Stomach (tissue), 9 donors: ENCODE measurements around the gene BCORL1. TPM values are rescaled to one million over a fixed set of nuclear protein-coding genes. Genes with fewer than 3 reads are reported as not detected.
A peak's percentile ranks its signal among the peaks of the same experiment; 100 is the strongest.

Experiments
- DNase-seq, 2 donors: peaks; one replicate each; pipeline versions ENCODE4 v3.0.0 to v3.0.0-alpha.2; 2013 to 2019
- H3K27ac ChIP-seq, 5 donors: fragments of 200-600 bp in 4 of 5; sonication (generic) in 4 of 5; one replicate each; pipeline ENCODE4 v1.5.1; 2013 to 2019; ENCODE audit warnings: mild to moderate bottlenecking in 1 of 5, moderate library complexity in 1 of 5
- H3K27me3 ChIP-seq, 3 donors: fragments of 200-600 bp; sonication (generic); one replicate each; pipeline ENCODE4 v1.5.1; 2017 to 2019; ENCODE audit warnings: mixed run types in 1 of 3
- H3K36me3 ChIP-seq, 4 donors: fragments of 200-600 bp; sonication (generic); 1 replicate in 3 of 4; 2 replicates in 1 of 4; pipeline ENCODE4 v1.5.1; 2016 to 2019
- H3K4me1 ChIP-seq, 4 donors: fragments of 200-600 bp; sonication (generic); one replicate each; pipeline ENCODE4 v1.5.1; 2016 to 2019
- H3K4me3 ChIP-seq, 4 donors: fragments of 200-600 bp; sonication (generic) in 3 of 4; one replicate each; pipeline ENCODE4 v1.5.1; 2016 to 2019; ENCODE audit warnings: mild to moderate bottlenecking in 1 of 4
- H3K9me3 ChIP-seq, 4 donors: fragments of 200-600 bp; sonication (generic); one replicate each; pipeline ENCODE4 v1.5.1; 2016 to 2019
- EP300 ChIP-seq: sonication (generic); formaldehyde crosslinking; IDR thresholded peaks from one replicate; pipeline ENCODE4 v1.6.1; 2017; ENCODE audit warnings: antibody characterized with exemption
- POLR2A ChIP-seq, 4 donors: fragments of 450-650 bp; IDR thresholded peaks; one replicate each; pipeline ENCODE4 v1.6.1; 2016; ENCODE audit warnings: antibody characterized with exemption in 4 of 4, control low read depth in 2 of 4, mild to moderate bottlenecking in 1 of 4, moderate library complexity in 1 of 4
- POLR2AphosphoS5 ChIP-seq, 3 donors: sonication (generic); formaldehyde crosslinking; IDR thresholded peaks; one replicate each; pipeline ENCODE4 v1.6.1; 2016; ENCODE audit warnings: antibody characterized with exemption in 3 of 3
- WGBS, 5 donors: extraction: QIAGEN DNeasy Blood & Tissue Kit in 3 of 5; methylation state at CpG; one replicate each; pipeline versions ENCODE4 v1.1.5 to v1.1.7; 2013 to 2018; 5-methylcytosine and 5-hydroxymethylcytosine counted together
- intact Hi-C: fragments of 100-400 bp; cut with DNase I; formaldehyde crosslinking; loops from one replicate; pipeline ENCODE4 v1.15.1; 2023; ENCODE audit warnings: low total_unique reads
- polyA plus RNA-seq, 3 donors: library from polyadenylated mRNA; stranded (reverse); fragments of 200-250 nt; gene quantifications; one replicate each; pipeline ENCODE4 v1.2.3, GENCODE V29; 2013
- total RNA-seq, 5 donors: library from RNA; depleted of rRNA; stranded (reverse); fragments of >200 nt; gene quantifications; one replicate each; pipeline versions ENCODE4 v1.1.0 to v1.2.3, GENCODE V29; 2014 to 2016
- TF ChIP-seq, protein P1 (sequence below), 7 experiments: fragments of 450-650 bp in 4 of 7; fragments of 200-600 bp in 3 of 7; sonication (generic) in 3 of 7; IDR thresholded peaks; one replicate each; pipeline ENCODE4 v1.5.1; 2016 to 2019; ENCODE audit warnings: antibody characterized with exemption in 7 of 7, control low read depth in 2 of 7, mild to moderate bottlenecking in 1 of 7
- donor health status: healthy with polysubstance abuse.
- donor health status: Bipolar disorder and iron deficiency.
- donor health status: healthy.

Gene BCORL1
- total and polyA plus RNA-seq, 8 donors = 0.89 to 16.8 (median 2.7) TPM

DNA sequence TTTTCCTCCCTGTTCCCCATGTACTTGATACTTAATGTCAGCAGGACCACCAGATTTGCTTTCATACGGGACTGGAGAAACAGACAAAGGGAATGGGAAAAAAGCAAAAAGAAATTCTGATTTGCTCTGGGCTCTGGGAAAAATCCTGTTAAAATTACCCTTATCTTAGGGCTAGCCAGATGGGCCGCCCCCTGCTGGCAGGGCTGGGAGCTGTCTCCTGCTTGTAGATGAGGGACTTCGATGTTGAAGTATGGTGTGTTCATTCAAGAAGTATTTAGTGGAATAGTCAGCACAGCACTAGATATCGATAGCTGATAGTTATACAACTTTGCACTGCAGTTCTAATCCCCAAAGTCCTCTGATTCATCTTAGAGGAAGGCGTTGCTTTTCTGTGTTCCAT, 45.8 kb downstream of the BCORL1 start:
- Histone ChIP-seq H3K4me1 (peaks cover 0 to 6% (median 2%) of the 10 kb centered on the region in 4 donors), H3K27me3 (no peaks in the 10 kb centered on the region), H3K4me3 (no peak overlapping the region), H3K9me3 (no peaks in the 10 kb centered on the region), H3K27ac (no peak overlapping the region), H3K36me3 (peaks cover 0 to 86% (median 71%) of the 10 kb centered on the region in 4 donors)
- WGBS, 5 donors = 42 to 61% (median 51%) methylated on average over 4 to 5 of the region's 5 CpGs
- peak; percentile 54 to 57 for DNase-seq
- intact Hi-C loops = no loop called here
- no peak for TF ChIP-seq POLR2AphosphoS5 (IDR thresholded peaks at IDR 0.05)
- TF ChIP-seq, protein P1, sequence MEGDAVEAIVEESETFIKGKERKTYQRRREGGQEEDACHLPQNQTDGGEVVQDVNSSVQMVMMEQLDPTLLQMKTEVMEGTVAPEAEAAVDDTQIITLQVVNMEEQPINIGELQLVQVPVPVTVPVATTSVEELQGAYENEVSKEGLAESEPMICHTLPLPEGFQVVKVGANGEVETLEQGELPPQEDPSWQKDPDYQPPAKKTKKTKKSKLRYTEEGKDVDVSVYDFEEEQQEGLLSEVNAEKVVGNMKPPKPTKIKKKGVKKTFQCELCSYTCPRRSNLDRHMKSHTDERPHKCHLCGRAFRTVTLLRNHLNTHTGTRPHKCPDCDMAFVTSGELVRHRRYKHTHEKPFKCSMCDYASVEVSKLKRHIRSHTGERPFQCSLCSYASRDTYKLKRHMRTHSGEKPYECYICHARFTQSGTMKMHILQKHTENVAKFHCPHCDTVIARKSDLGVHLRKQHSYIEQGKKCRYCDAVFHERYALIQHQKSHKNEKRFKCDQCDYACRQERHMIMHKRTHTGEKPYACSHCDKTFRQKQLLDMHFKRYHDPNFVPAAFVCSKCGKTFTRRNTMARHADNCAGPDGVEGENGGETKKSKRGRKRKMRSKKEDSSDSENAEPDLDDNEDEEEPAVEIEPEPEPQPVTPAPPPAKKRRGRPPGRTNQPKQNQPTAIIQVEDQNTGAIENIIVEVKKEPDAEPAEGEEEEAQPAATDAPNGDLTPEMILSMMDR (IDR thresholded peaks at IDR 0.05) = peak in 5 of 7 experiments; percentile 42 to 65 (median 54)

DNA sequence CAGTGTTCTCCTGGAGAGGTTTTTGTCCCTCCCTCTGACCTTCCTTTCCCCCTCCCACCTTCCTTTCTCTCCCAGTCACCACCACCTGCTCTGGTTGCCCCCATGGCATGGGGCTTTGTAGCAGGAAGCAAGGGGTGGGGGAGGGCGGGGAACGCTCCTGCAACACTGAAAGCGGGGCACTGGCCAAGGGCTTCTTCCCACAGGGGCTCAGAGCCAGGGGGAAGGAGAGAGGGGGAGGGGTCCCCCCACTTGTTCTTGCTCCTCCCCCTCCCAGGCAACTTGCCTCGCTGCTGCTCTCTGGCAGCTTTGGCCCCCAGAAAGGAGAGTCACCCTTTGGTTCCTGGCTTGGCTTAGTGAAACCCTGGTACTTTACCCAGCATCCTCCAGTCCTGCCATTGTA, 48.4 kb downstream of the BCORL1 start:
- Histone ChIP-seq H3K4me1 (no peaks in the 10 kb centered on the region), H3K27me3 (no peaks in the 10 kb centered on the region), H3K27ac (no peak overlapping the region), H3K9me3 (no peaks in the 10 kb centered on the region), H3K4me3 (no peak overlapping the region), H3K36me3 (peaks cover 0 to 97% (median 78%) of the 10 kb centered on the region in 4 donors)
- no peak for DNase-seq
- intact Hi-C loops = no loop called here
- TF ChIP-seq POLR2AphosphoS5 (IDR thresholded peaks at IDR 0.05) (no peak), POLR2A (IDR thresholded peaks at IDR 0.05) (no peak), EP300 (no peak)
- TF ChIP-seq, protein P1 (IDR thresholded peaks at IDR 0.05) = no peak
- 67 to 93% (median 81%) methylated on average over 4 of the region's 4 CpGs; no CpG with 5 or more reads in 1 of the 5 donors for WGBS, 5 donors

DNA sequence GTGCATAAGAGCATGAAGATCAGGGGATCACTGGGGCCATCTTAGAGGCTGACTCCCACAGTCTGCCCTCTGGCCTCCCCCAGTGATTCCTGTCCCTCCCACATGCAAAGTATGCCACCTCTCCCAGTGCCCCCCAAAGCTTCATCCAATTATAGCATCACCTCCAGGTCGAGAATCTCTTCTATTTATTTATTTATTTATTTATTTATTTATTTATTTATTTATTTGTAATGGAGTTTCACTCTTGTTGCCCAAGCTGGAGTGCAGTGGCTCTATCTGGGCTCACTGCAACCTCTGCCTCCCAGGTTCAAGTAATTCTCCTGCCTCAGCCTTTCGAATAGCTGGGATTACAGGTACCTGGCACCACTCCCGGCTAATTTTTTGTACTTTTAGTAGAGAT, 50.1 kb downstream of the BCORL1 start:
- H3K9me3 ChIP-seq = no peaks in the 10 kb centered on the region
- H3K27ac ChIP-seq = no peak overlapping the region
- 74 to 88% (median 83%) methylated on average over 3 of the region's 3 CpGs for WGBS, 5 donors
- H3K4me3 ChIP-seq = no peak overlapping the region
- H3K36me3 ChIP-seq = peaks cover under 1 to 97% (median 78%) of the 10 kb centered on the region in 4 donors
- intact Hi-C loops = no loop called here
- no peak for TF ChIP-seq POLR2AphosphoS5 (IDR thresholded peaks at IDR 0.05)
- no peak for TF ChIP-seq POLR2A (IDR thresholded peaks at IDR 0.05)
- no peak for TF ChIP-seq EP300
- TF ChIP-seq, protein P1 (IDR thresholded peaks at IDR 0.05) = no peak
- H3K4me1 ChIP-seq = no peaks in the 10 kb centered on the region
- no peak for DNase-seq
- H3K27me3 ChIP-seq = no peaks in the 10 kb centered on the region

DNA sequence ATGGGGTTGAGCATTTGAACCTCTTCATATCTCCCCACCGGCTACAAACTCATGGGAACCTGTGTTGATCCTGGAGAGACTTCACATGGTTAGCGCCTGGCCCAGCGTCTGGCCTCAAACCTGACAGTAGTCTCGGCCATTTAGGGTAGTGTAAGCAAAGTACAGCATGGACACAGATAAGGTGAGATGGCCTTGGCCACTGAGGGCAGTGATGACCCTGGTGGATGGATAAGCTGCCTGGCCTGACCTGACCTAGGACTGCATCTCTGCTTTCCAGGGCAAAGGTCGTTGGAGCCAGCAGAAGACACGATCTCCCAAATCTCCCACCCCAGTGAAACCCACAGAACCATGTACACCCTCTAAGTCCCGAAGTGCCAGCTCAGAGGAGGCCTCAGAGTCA, 51.7 kb downstream of the BCORL1 start:
- no peak overlapping the region for H3K4me3 ChIP-seq
- TF ChIP-seq POLR2A (IDR thresholded peaks at IDR 0.05) = no peak
- TF ChIP-seq, protein P1 (IDR thresholded peaks at IDR 0.05) = no peak
- no peak for TF ChIP-seq EP300
- no peak for TF ChIP-seq POLR2AphosphoS5 (IDR thresholded peaks at IDR 0.05)
- peaks cover 4 to 100% (median 86%) of the 10 kb centered on the region in 4 donors for H3K36me3 ChIP-seq
- no peak overlapping the region for H3K27ac ChIP-seq
- intact Hi-C loops = no loop called here
- H3K4me1 ChIP-seq = no peaks in the 10 kb centered on the region
- no peaks in the 10 kb centered on the region for H3K9me3 ChIP-seq
- no peaks in the 10 kb centered on the region for H3K27me3 ChIP-seq
- 66 to 90% (median 74%) methylated on average over 5 to 7 of the region's 7 CpGs for WGBS, 5 donors
- no peak for DNase-seq
